Measurements from ENCODE around the gene MECP2. TPM values are rescaled to one million over a fixed set of nuclear protein-coding genes. Genes with fewer than 3 reads are reported as not detected.

Gene MECP2
- total and polyA plus RNA-seq, 2 experiments from 2014 or later, result 18.1 to 19.4 TPM

GRCh38 chrX:154123241-154124219 is 26.0 kb upstream of the MECP2 start:
- H3K4me1 ChIP-seq (ENCODE audit: insufficient read depth), result no peaks in the 10 kb centered on the region
- no peaks in the 10 kb centered on the region for H3K27me3 ChIP-seq
- H3K36me3 ChIP-seq (replicated peaks; ENCODE audit: insufficient read depth, low read depth), result no peaks in the 10 kb centered on the region
- H3K4me3 ChIP-seq, result no peak overlapping the region
- TF ChIP-seq CTCF (IDR thresholded peaks at IDR 0.05; ENCODE audit: poor library complexity), result no peak
- no peak for TF ChIP-seq EZH2phosphoT487 (IDR thresholded peaks at IDR 0.05; ENCODE audit: low read depth, severe bottlenecking, unreplicated experiment)
- TF ChIP-seq EZH2 (IDR thresholded peaks at IDR 0.05; ENCODE audit: borderline replicate concordance), result no peak
- H3K9me3 ChIP-seq (ENCODE audit: low read depth), result no peaks in the 10 kb centered on the region
- no peak overlapping the region for H3K4me2 ChIP-seq
- H2AFZ ChIP-seq, result no peak overlapping the region
- DNase-seq (ENCODE audit: low spot score), result peak; percentile 26
- H4K20me1 ChIP-seq (ENCODE audit: insufficient read depth, poor library complexity, severe bottlenecking), result no peaks in the 10 kb centered on the region
- 84% methylated on average over 22 of the region's 22 CpGs for WGBS (ENCODE audit: low lambda C conversion rate, missing lambda C conversion rate)
- H3K27ac ChIP-seq, result no peak overlapping the region
- H3K79me2 ChIP-seq, result no peaks in the 10 kb centered on the region
- H3K9me2 ChIP-seq (replicated peaks; ENCODE audit: insufficient read depth), result no peaks in the 10 kb centered on the region

DNA sequence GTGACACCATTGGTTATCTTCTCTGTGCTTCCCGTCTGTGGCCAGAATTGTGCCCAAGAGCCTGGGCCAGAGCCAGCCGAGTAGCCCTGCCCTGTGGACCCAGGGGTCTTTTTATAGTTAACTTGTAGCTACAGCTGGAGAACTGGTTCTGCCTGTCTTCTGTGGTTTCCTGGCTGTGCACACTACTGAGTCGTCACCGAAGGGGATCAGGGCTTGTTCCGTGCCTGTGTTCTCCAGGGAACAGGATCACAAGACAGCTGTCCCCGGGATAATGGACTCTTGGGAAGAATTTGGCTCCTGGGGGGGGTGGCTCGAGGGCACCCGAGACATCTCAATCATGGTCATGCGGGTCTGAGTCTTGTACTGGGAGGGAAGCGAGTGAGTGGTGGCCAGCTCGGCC is 24.4 kb upstream of the MECP2 start:
- Histone ChIP-seq H3K27ac (no peak overlapping the region), H3K27me3 (no peaks in the 10 kb centered on the region), H4K20me1 (ENCODE audit: insufficient read depth, poor library complexity, severe bottlenecking) (no peaks in the 10 kb centered on the region), H2AFZ (no peak overlapping the region), H3K4me1 (ENCODE audit: insufficient read depth) (no peaks in the 10 kb centered on the region), H3K79me2 (no peaks in the 10 kb centered on the region), H3K4me3 (no peak overlapping the region), H3K9me2 (replicated peaks; ENCODE audit: insufficient read depth) (no peaks in the 10 kb centered on the region), H3K9me3 (ENCODE audit: low read depth) (no peaks in the 10 kb centered on the region), H3K36me3 (replicated peaks; ENCODE audit: insufficient read depth, low read depth) (no peaks in the 10 kb centered on the region), H3K4me2 (no peak overlapping the region)
- WGBS (ENCODE audit: low lambda C conversion rate, missing lambda C conversion rate), result 71% methylated on average over 11 of the region's 11 CpGs
- DNase-seq (ENCODE audit: low spot score), result no peak
- TF ChIP-seq CTCF (IDR thresholded peaks at IDR 0.05; ENCODE audit: poor library complexity) (no peak), EZH2 (IDR thresholded peaks at IDR 0.05; ENCODE audit: borderline replicate concordance) (no peak), EZH2phosphoT487 (IDR thresholded peaks at IDR 0.05; ENCODE audit: low read depth, severe bottlenecking, unreplicated experiment) (no peak)

DNA sequence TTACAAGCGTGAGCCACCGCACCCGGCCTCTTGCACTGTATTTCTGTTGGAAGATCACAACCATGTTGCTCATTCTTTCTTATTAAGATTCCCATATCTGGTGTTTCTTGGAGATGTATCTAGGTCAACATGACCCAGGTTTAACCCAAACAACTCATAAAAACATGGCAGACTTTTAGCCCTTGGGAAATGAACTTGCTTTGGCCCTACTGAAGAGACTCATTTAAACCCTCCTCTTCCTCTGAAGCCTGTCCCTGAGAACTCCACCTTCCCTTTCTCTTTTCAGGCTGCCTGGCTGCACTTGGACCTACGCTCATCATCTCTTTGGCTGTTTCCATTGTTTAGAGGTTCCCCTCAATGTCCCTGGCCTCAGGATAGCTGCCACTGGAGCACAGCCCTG is 23.7 kb upstream of the MECP2 start:
- Histone ChIP-seq H3K9me3 (ENCODE audit: low read depth) (no peaks in the 10 kb centered on the region), H4K20me1 (ENCODE audit: insufficient read depth, poor library complexity, severe bottlenecking) (no peaks in the 10 kb centered on the region), H3K4me1 (ENCODE audit: insufficient read depth) (no peaks in the 10 kb centered on the region), H2AFZ (no peak overlapping the region), H3K27me3 (no peaks in the 10 kb centered on the region), H3K9me2 (replicated peaks; ENCODE audit: insufficient read depth) (no peaks in the 10 kb centered on the region), H3K4me3 (no peak overlapping the region), H3K79me2 (no peaks in the 10 kb centered on the region), H3K36me3 (replicated peaks; ENCODE audit: insufficient read depth, low read depth) (no peaks in the 10 kb centered on the region), H3K27ac (no peak overlapping the region), H3K4me2 (no peak overlapping the region)
- no peak for DNase-seq (ENCODE audit: low spot score)
- TF ChIP-seq EZH2 (IDR thresholded peaks at IDR 0.05; ENCODE audit: borderline replicate concordance) (no peak), EZH2phosphoT487 (IDR thresholded peaks at IDR 0.05; ENCODE audit: low read depth, severe bottlenecking, unreplicated experiment) (no peak), CTCF (IDR thresholded peaks at IDR 0.05; ENCODE audit: poor library complexity) (no peak)
- 88% methylated on average over 4 of the region's 4 CpGs for WGBS (ENCODE audit: low lambda C conversion rate, missing lambda C conversion rate)

All from hepatocyte (in vitro differentiated cells).